NCI-H1105 treated with DMSO at 0.1 percent for 48 hours (cell line): ENCODE data around the gene SPART.

ENCODE experiments used
- DNase-seq: peaks from one replicate; lab custom pipeline; 2025; lab: John Stamatoyannopoulos, UW

The SPART gene

DNA sequence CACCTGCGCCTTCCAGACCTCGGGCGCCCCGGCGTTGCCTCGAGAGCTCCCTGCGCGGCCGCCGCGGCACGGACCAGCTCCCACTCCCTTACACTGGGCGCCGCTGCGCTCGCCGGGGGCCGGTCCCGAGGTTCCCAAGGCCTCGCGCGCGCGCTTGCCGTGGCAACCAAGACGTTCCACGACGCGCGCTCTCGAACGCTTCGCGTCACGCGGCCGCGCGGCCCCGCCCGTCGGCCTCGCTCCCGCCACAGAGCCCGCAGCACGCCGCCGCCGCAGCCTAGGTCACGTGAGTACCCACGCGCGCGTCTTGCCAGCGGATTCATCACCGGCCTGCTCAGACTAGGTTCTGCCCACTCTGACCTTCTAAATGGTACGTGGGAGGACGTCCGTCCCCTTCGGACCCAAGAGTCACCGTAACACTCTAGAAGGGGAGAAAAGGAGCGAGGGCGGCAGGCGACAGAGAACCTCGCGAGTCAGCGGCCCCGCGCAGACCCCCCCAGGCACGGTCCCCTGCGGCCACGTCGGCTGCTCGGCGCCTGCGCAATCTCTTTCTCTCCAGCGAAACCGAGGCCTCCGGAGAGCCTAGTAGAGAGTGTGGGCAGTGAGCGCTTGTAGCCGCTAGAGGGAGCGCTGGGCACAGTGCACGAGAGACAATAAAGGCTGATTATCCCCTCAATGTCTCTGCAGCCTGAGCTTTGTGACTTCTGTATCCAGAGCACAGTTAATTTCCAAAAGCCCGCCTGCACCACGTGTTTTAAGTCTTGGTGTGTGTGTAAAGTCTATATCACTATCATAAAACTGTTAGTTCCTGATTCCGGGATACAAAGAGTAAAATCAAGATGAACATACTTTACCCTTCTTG, at the start of gene SPART:
SPART (minus strand) TSS at position 173 of the 862 bp plus-strand sequence. CDS start 10,564 bp downstream, outside the sequence.
- DNase-seq, result no peak

GRCh38 chr13:36395280-36395679, 49.1 kb upstream of the SPART start:
- peak; percentile 16 for DNase-seq

DNA sequence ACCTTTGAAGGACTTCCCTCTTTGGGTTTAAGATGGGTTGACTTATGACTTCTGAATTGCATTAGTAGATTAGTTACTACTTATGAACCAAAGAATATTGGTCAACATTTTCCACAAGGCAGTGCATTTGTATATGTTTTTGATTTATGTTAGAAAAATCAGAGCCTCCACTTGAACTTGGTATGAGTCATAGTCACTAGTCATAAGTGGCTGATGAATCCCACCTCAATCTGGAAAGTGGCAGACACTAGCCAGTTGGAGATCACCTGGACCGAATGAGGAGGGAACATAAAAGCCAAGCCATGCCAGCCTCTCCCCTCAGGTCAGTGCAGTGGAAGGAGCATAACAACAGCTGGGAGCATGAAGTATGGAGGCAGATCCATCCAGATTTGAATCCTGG, 39.3 kb upstream of the SPART start:
- no peak for DNase-seq

GRCh38 chr13:36382030-36382429, 35.8 kb upstream of the SPART start:
- DNase-seq, result no peak

- DNase-seq, result no peak
These were observed 31.8 kb upstream of the SPART start for GRCh38 chr13:36377826-36378468.

- no peak for DNase-seq
These were observed 27.9 kb upstream of the SPART start for GRCh38 chr13:36374063-36374462.

- no peak for DNase-seq
These were observed 25.0 kb upstream of the SPART start for GRCh38 chr13:36371185-36371584.

- no peak for DNase-seq
These were observed 23.9 kb upstream of the SPART start for GRCh38 chr13:36370108-36370429.

GRCh38 chr13:36369268-36370107, 23.3 kb upstream of the SPART start:
- DNase-seq, result no peak

DNA sequence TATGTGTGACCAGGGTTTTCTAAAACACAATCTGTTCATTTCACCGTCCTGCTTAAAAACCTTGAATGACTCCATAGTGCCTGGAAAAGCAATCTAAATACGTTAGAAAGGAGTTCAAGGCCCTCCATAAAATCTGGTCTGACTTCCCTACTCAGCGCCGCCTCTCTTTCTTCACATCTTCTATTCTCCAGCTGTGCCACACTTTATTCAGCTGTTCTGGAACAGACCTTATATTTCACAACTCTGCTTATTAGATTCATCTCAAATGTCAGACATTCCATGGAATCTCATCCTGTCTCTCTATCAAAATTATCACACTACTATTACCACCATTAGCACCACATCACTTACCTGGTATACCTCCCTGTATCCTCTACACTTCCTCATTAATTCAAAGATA, 19.8 kb upstream of the SPART start:
- no peak for DNase-seq

DNA sequence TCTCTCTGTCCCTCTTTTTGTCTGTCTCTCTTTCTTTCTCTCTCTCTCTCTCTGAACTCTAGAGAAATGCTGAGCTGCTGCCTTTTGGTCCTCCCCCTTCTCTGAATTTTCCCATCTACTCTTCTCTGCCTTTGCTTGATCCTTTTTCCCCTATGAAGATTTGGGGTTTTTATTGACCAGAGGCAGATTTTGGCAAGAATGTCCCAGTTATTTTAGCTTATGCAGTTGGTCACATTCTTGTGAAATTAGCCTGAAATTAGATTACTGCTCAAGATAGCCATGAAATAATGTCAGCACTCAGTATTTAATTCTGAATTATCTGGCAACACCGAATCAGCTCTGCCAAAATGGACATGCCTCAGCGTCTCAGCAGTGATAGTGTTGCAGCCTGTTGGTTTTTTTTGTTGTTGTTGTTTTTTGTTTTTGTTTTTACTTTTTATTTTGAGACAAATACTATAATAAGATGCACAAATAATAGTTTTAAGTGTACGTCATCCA, 17.2 kb upstream of the SPART start:
- DNase-seq, result no peak

- DNase-seq, result no peak
These were observed 16.7 kb upstream of the SPART start for GRCh38 chr13:36362914-36363313.

GRCh38 chr13:36362251-36362650, 16.1 kb upstream of the SPART start:
- no peak for DNase-seq

DNA sequence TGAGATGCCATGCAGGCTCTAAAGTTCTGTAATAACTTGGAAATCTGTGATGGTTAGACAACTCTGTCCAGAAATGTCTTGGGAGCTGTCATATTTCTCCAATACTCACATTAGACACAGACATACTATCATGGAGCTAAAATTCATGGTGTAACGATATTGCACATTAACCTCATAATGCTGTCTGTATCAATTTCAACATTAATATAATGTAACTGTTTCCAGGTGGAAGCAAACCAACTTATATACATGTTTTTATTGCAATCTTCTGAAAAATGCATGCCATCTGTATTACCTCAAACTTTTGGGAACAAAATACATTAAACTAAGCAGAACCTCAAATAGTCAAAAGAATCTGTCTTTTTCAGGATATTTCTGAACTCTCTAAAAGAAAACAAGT, 14.7 kb upstream of the SPART start:
- no peak for DNase-seq

- DNase-seq, result no peak
These were observed 13.2 kb upstream of the SPART start for GRCh38 chr13:36359301-36359950.

DNA sequence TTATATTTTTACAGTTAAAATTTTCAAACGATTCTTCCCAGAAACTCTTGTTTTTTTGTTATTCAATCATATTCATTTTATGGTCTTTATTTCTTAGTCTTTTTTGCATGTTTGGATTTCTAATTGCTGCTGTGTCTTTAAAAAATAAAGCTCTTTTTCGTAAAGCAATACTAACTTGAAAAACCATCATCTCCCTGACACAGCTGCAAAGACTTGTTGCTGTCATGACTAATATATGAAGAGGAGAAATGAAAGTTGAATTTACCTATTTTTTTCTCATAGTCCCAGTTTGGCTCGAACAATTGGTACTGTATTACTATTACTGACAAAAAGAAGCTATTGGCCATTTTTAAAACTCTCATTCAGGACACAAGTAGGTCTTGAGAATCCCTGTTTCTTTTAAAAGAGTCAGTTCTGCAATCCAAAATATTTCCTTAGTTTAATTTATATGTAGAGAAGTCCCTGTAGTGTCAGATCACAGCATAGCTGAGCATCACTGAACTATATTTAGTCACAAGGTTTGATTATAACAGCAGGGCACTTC, 12.1 kb upstream of the SPART start:
- DNase-seq, result no peak

DNA sequence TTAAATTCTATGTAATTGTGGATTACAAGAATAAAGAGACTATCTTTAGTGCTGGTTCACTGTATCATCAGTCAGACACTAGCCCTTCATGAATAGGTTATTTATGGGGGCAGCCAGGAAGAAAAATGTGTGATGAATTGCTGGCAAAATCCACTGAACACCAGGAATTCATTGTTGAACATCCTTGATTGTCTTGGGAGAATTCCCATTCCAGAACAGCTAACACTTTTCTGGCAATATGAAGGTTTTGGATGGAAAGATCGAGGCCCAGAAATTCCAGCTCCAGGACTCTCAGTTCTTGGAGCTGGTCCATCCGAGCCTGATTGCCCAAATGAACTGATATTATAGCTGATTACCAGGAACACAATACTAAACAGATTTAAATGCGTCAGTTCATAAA, 11.5 kb upstream of the SPART start:
- DNase-seq, result no peak

GRCh38 chr13:36357231-36357630, 11.0 kb upstream of the SPART start:
- no peak for DNase-seq

DNA sequence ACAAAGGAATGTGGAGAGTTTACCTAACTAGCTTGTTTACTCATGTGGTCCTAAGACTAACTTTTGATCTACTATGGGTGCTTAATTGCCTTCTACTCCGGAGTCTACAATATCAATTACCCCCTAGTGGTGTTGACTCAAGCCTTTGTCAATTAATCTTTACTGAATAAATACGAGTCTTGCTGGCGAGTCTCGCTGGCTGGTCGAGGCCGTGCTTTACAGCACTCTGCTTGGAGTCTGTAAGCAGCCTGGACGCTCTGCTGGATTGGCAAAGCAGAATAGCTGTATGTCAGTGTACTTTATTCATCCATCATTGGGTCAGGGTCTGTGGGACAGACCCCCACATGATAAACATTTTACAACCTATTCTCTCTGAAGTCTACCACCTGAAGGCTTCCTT, 9.9 kb upstream of the SPART start:
- no peak for DNase-seq

DNA sequence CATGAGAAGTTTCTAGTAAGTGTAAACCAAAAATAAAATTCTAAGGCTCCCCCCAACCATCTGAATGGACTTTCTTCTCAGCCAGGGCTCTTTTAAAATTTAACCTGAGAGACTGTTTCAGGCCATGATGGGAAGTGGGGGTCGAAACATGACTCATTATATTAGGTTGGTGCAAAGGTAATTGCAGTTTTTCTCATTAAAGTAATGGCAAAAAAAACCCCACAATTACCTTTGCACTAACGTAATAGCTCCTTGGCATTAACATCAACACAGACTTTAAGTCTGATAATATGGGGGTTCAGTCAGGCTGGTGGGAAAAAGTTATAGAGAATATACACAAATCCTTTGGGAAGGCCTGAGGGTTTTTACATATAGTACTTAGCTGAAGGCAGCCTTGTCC, 9.4 kb upstream of the SPART start:
- DNase-seq, result no peak

GRCh38 chr13:36354842-36355623, 8.8 kb upstream of the SPART start:
- DNase-seq, result no peak
